K562 (cell line): ENCODE measurements around the gene SLC44A1. TPM values are rescaled to one million over a fixed set of nuclear protein-coding genes. Genes with fewer than 3 reads are reported as not detected.

Experiments used
- ATAC-seq: fragments of 200-7000 bp; cut with Tn5 transposase; 3 replicates; pipeline ENCODE4 v1.9.1; 2020; ENCODE audit warnings: moderate library complexity
- BruUV-seq: library from RNA; stranded (reverse); fragments of 400-500 nt; replicated peaks from 2 replicates; lab custom pipeline; 2021; lab: Mats Ljungman, UMichigan
- CTCF ChIA-PET: fragments of 300-600 bp; formaldehyde crosslinking; extraction: SDS; loops from one replicate; lab custom pipeline; 2021; ENCODE audit warnings: low intra/inter-chr PET ratio; lab: Yijun Ruan, JAX
- POLR2A ChIA-PET: fragments of 300-600, 350-650 bp; sonication (Branson Sonifier 250); formaldehyde crosslinking; extraction: SDS; loops from one replicate; lab custom pipeline; 2021; ENCODE audit warnings: antibody characterized with exemption, inconsistent platforms; lab: Yijun Ruan, JAX
- DNase-seq, 4 experiments: peaks; one replicate each; pipeline versions ENCODE4 v3.0.0 to v3.0.0-alpha.2; 2011 to 2018; ENCODE audit warnings: low spot score in 3 of 4, mixed read lengths in 3 of 4; ENCODE audit errors: extremely low read depth in 1 of 4
- FAIRE-seq: peaks from 2 replicates; lab custom pipeline; 2011; peaks lifted over from hg19 to GRCh38; lab: Jason Lieb, UNC
- H2AFZ ChIP-seq: 2 replicates; pipeline ENCODE4 v1.6.0; 2011; ENCODE audit warnings: low read depth, low read length, control low read depth, inconsistent platforms
- H3K27ac ChIP-seq: fragments of 200-600 bp; 3 replicates; pipeline ENCODE4 v1.8.0; 2011; ENCODE audit warnings: low read depth, mild to moderate bottlenecking, control low read depth, inconsistent platforms, low read length, moderate library complexity, mixed read lengths; ENCODE audit errors: extremely low read depth
- H3K27me3 ChIP-seq, 2 experiments: fragments of 300-600 bp in 1 of 2; 2 replicates in 1 of 2; 3 replicates in 1 of 2; pipeline versions ENCODE4 v1.6.0 to v1.8.0; 2011; ENCODE audit warnings: inconsistent platforms in 2 of 2, low read length in 2 of 2, mild to moderate bottlenecking in 1 of 2, mixed read lengths in 1 of 2, moderate library complexity in 1 of 2; ENCODE audit not compliant: control insufficient read depth in 2 of 2, insufficient read depth in 2 of 2
- H3K36me3 ChIP-seq: fragments of 300-600 bp; 3 replicates; pipeline ENCODE4 v1.8.0; 2011; ENCODE audit warnings: mild to moderate bottlenecking, low read length, inconsistent platforms; ENCODE audit not compliant: control insufficient read depth, insufficient read depth
- H3K4me1 ChIP-seq, 2 experiments: fragments of 200-600 bp in 1 of 2; replicated peaks in 1 of 2; 2 replicates in 1 of 2; 3 replicates in 1 of 2; pipeline versions ENCODE4 v1.5.1 to v1.8.0; 2011; ENCODE audit warnings: inconsistent platforms in 2 of 2, low read length in 2 of 2, mild to moderate bottlenecking in 1 of 2, mixed read lengths in 1 of 2, moderate library complexity in 1 of 2; ENCODE audit not compliant: control insufficient read depth in 2 of 2, insufficient read depth in 2 of 2
- H3K4me2 ChIP-seq: 2 replicates; pipeline ENCODE4 v1.6.1; 2011; ENCODE audit warnings: low read length, control low read depth, inconsistent platforms, mixed read lengths; ENCODE audit not compliant: insufficient read depth
- H3K4me3 ChIP-seq: fragments of 200-600 bp; sonication (generic), shearing (Covaris generic); 2 replicates; pipeline ENCODE4 v1.5.1; 2016; ENCODE audit warnings: control low read depth, inconsistent platforms
- H3K79me2 ChIP-seq: fragments of 200-600 bp; 3 replicates; pipeline ENCODE4 v1.8.0; 2011; ENCODE audit warnings: low read length, inconsistent platforms; ENCODE audit not compliant: control insufficient read depth, insufficient read depth
- H3K9ac ChIP-seq, 2 experiments: 2 replicates each; pipeline versions ENCODE4 v1.6.0 to v1.6.1; 2011; ENCODE audit warnings: low read depth in 2 of 2, low read length in 2 of 2, control low read depth in 1 of 2, inconsistent platforms in 1 of 2, mild to moderate bottlenecking in 1 of 2, mixed read lengths in 1 of 2; ENCODE audit not compliant: insufficient read depth in 1 of 2
- H3K9me1 ChIP-seq: one replicate; pipeline ENCODE4 v1.6.0; 2011; ENCODE audit warnings: inconsistent platforms, mild to moderate bottlenecking, low read length, moderate library complexity; ENCODE audit not compliant: control insufficient read depth, insufficient read depth
- H3K9me3 ChIP-seq: replicated peaks from 2 replicates; pipeline ENCODE4 v1.5.1; 2011; ENCODE audit warnings: low read depth, low read length, inconsistent platforms; ENCODE audit not compliant: control insufficient read depth, insufficient read depth
- H4K20me1 ChIP-seq: replicated peaks from 2 replicates; pipeline ENCODE4 v1.6.1; 2011; ENCODE audit warnings: low read length, inconsistent platforms, mixed read lengths; ENCODE audit not compliant: control insufficient read depth, insufficient read depth
- KHSRP ChIP-seq: fragments of 450-650 bp; IDR thresholded peaks from 2 replicates; pipeline ENCODE4 v1.6.1; 2017
- NBN ChIP-seq: fragments of 450-650 bp; IDR thresholded peaks from 2 replicates; pipeline ENCODE4 v1.6.1; 2016; ENCODE audit warnings: low read depth, mild to moderate bottlenecking
- POU5F1 ChIP-seq: fragments of 150-350 bp; IDR thresholded peaks from 2 replicates; pipeline ENCODE4 v1.6.1; 2014; ENCODE audit warnings: borderline replicate concordance, low read length, low read depth, mild to moderate bottlenecking; ENCODE audit not compliant: partially characterized antibody
- PRPF4 ChIP-seq: fragments of 200-400 bp; formaldehyde crosslinking; IDR thresholded peaks from one replicate; pipeline ENCODE4 v1.6.1; 2017; ENCODE audit warnings: low read length, low read depth, mild to moderate bottlenecking; ENCODE audit not compliant: insufficient read depth, poor library complexity, severe bottlenecking
- RAD21 ChIP-seq, 2 experiments: fragments of 250-450 bp in 1 of 2; fragments of 450-650 bp in 1 of 2; sonication (Bioruptor Pico) in 1 of 2; formaldehyde crosslinking in 1 of 2; IDR thresholded peaks in 1 of 2; conservative IDR thresholded peaks in 1 of 2; 2 replicates each; pipeline versions ENCODE4 v1.4.0 to v1.8.0; 2020 to 2022; ENCODE audit warnings: mild to moderate bottlenecking in 2 of 2, moderate library complexity in 1 of 2
- SIRT6 ChIP-seq: IDR thresholded peaks from one replicate; pipeline ENCODE4 v1.6.1; 2012; ENCODE audit warnings: low read depth, mild to moderate bottlenecking, control low read depth, inconsistent platforms, low read length, moderate library complexity
- SMARCA5 ChIP-seq: fragments of 450-650 bp; IDR thresholded peaks from 2 replicates; pipeline ENCODE4 v1.6.1; 2016
- ZBTB12 ChIP-seq: fragments of 250-450 bp; sonication (Bioruptor Pico); IDR thresholded peaks from 2 replicates; pipeline ENCODE4 v1.4.0; 2020
- ZNF184 ChIP-seq: sonication (generic); formaldehyde crosslinking; IDR thresholded peaks from 2 replicates; pipeline ENCODE4 v1.5.0; 2020; ENCODE audit warnings: missing genetic modification reagents
- ZNF311 ChIP-seq: fragments of 250-450 bp; sonication (Bioruptor Pico); IDR thresholded peaks from 2 replicates; pipeline ENCODE4 v1.4.0; 2020; ENCODE audit warnings: mild to moderate bottlenecking, moderate library complexity
- WGBS: fragments of 100-300 bp; shearing (Covaris generic); methylation state at CpG from one replicate; pipeline ENCODE4 v1.1.6; 2016; ENCODE audit warnings: low coverage, mixed read lengths; ENCODE audit not compliant: insufficient coverage; ENCODE audit errors: missing lambda C conversion rate; 5-methylcytosine and 5-hydroxymethylcytosine counted together
- in situ Hi-C: fragments of 300-500 bp; cut with MboI; formaldehyde crosslinking; loops from 4 replicates; pipeline ENCODE4 v1.15.0; 2018; ENCODE audit warnings: inconsistent platforms, mixed read lengths
- intact Hi-C: fragments of 100-400 bp; cut with micrococcal nuclease; formaldehyde crosslinking; loops from 2 replicates; pipeline ENCODE4 v1.14.2; 2022
- polyA plus RNA-seq, 8 experiments: library from polyadenylated mRNA; depleted of rRNA in 4 of 8; stranded (reverse) in 5 of 8; unstranded in 3 of 8; fragments of >200 nt; fragmentation: Nextera tagmentation in 2 of 8; fragmentation: Illumina TruSeq in 1 of 8; extraction: Ambion mirVana in 2 of 8; extraction: Trizol in 1 of 8; gene quantifications; 2 replicates each; pipeline versions ENCODE4 v1.2.1 to v1.2.3, GENCODE V29; 2011 to 2014; ENCODE audit warnings: inconsistent platforms in 1 of 8, missing spikeins in 1 of 8
- total RNA-seq, 7 experiments: library from RNA; depleted of rRNA in 6 of 7; stranded (reverse); fragments of >200 nt in 6 of 7; fragmentation: Illumina TruSeq in 2 of 7; extraction: Trizol in 2 of 7; gene quantifications; 2 replicates each; pipeline versions ENCODE4 v1.2.1 to v1.2.3, GENCODE V29; 2011 to 2021; ENCODE audit warnings: low replicate concordance in 1 of 7
- TF ChIP-seq, protein P1 (sequence below): sonication (generic); formaldehyde crosslinking; IDR thresholded peaks from 2 replicates; pipeline ENCODE4 v1.8.1; 2023; ENCODE audit warnings: mild to moderate bottlenecking, missing genetic modification reagents
- TF ChIP-seq, protein P2 (sequence below): fragments of 150-350 bp; conservative IDR thresholded peaks from 2 replicates; pipeline ENCODE4 v1.6.1; 2014; ENCODE audit warnings: low read length

Gene SLC44A1
- total and polyA plus RNA-seq, 9 of the 15 experiments (the other 6 are each of a cell fraction or from before 2014, with no cell fraction given), result 0.11 to 0.59 (median 0.30) TPM

GRCh38 chr9:105281926-105282325, 37.5 kb downstream of the SLC44A1 start:
- peaks cover 0 to 3% of the 10 kb centered on the region in 2 experiments; a peak in 3 of 5 replicates for H3K27me3 ChIP-seq
- CTCF ChIA-PET, result no interaction called here
- WGBS, result 5% methylated on average over 1 of the region's 1 CpG
- no peak overlapping the region for H3K4me3 ChIP-seq
- H3K79me2 ChIP-seq, result no peaks in the 10 kb centered on the region
- no peak overlapping the region for H2AFZ ChIP-seq
- intact Hi-C loops, result no loop called here
- no peak overlapping the region for H3K27ac ChIP-seq
- FAIRE-seq (no peak), ATAC-seq (no peak), DNase-seq (no peak)
- TF ChIP-seq, protein P1, sequence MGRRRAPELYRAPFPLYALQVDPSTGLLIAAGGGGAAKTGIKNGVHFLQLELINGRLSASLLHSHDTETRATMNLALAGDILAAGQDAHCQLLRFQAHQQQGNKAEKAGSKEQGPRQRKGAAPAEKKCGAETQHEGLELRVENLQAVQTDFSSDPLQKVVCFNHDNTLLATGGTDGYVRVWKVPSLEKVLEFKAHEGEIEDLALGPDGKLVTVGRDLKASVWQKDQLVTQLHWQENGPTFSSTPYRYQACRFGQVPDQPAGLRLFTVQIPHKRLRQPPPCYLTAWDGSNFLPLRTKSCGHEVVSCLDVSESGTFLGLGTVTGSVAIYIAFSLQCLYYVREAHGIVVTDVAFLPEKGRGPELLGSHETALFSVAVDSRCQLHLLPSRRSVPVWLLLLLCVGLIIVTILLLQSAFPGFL, result no peak
- TF ChIP-seq KHSRP, result no peak
- no peak for TF ChIP-seq ZBTB12 (CRISPR knock-in tag)
- no peak for TF ChIP-seq RAD21 (CRISPR knock-in tag; conservative IDR thresholded peaks at IDR 0.05 in 1 of 2, IDR thresholded peaks at IDR 0.05 in 1 of 2)
- TF ChIP-seq, protein P2, sequence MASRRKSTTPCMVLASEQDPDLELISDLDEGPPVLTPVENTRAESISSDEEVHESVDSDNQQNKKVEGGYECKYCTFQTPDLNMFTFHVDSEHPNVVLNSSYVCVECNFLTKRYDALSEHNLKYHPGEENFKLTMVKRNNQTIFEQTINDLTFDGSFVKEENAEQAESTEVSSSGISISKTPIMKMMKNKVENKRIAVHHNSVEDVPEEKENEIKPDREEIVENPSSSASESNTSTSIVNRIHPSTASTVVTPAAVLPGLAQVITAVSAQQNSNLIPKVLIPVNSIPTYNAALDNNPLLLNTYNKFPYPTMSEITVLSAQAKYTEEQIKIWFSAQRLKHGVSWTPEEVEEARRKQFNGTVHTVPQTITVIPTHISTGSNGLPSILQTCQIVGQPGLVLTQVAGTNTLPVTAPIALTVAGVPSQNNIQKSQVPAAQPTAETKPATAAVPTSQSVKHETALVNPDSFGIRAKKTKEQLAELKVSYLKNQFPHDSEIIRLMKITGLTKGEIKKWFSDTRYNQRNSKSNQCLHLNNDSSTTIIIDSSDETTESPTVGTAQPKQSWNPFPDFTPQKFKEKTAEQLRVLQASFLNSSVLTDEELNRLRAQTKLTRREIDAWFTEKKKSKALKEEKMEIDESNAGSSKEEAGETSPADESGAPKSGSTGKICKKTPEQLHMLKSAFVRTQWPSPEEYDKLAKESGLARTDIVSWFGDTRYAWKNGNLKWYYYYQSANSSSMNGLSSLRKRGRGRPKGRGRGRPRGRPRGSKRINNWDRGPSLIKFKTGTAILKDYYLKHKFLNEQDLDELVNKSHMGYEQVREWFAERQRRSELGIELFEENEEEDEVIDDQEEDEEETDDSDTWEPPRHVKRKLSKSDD, result no peak
- TF ChIP-seq NBN, result no peak
- TF ChIP-seq SMARCA5, result no peak
- TF ChIP-seq ZNF184 (CRISPR knock-in tag), result no peak
- no peak for TF ChIP-seq SIRT6
- no peak for TF ChIP-seq POU5F1
- no peak for TF ChIP-seq ZNF311
- TF ChIP-seq PRPF4, result no peak
- in situ Hi-C loops, result no loop called here
- no peaks in the 10 kb centered on the region for H4K20me1 ChIP-seq
- H3K9me1 ChIP-seq, result no peaks in the 10 kb centered on the region
- no peak overlapping the region for H3K9ac ChIP-seq
- no peak overlapping the region for H3K4me2 ChIP-seq
- H3K36me3 ChIP-seq, result no peaks in the 10 kb centered on the region
- BruUV-seq, result no TSS peak
- POLR2A ChIA-PET, result interaction anchor here (1.8 kb wide), 1 partner anchor 18 kb away, joined by 5 read pairs; no protein-coding TSS in a partner anchor
- no peaks in the 10 kb centered on the region for H3K9me3 ChIP-seq
- no peaks in the 10 kb centered on the region for H3K4me1 ChIP-seq
